ENCODE results near the gene PRKN.

Gene PRKN

DNA sequence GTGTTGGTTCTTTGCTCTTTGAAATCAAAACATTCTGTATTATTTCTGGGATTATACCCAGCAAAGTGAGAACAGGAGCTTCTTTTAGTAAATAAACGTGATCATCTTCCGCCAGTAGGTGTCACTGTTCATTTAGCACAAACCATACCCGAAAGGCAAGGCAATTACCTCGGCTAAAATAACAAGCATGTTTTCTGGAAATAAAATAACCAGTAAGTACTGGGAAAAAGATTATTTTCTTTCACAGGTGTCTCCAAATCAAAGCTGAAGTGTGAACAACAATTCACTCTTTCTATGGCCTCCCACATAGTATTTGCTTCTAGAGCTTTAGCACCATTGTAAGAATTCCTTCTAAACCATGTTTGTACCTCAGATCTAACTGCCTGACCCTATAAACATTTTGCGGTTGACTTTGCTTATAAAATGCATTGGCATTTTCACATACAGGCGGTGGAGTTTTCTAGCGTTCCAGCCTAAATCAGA lies 1309.1 kb downstream of the PRKN start (continued):
- TF ChIP-seq FEZF1 (tag by site-specific recombination; IDR thresholded peaks at IDR 0.05): no peak
- TF ChIP-seq BCL11B (tag by site-specific recombination; IDR thresholded peaks at IDR 0.05; ENCODE audit: low read depth): no peak
- TF ChIP-seq ZNF202 (tag by site-specific recombination; IDR thresholded peaks at IDR 0.05; ENCODE audit: borderline replicate concordance): no peak
- TF ChIP-seq IKZF3 (tag by site-specific recombination; IDR thresholded peaks at IDR 0.05): no peak

GRCh38 chr6:161417717-161418462 lies 1309.7 kb downstream of the PRKN start:
- TF ChIP-seq ZBTB17 (tag by site-specific recombination; IDR thresholded peaks at IDR 0.05) (no peak), MEIS1 (CRISPR knock-in tag; IDR thresholded peaks at IDR 0.05; ENCODE audit: borderline replicate concordance) (0 out of 2 replicates have a peak, but pooled peaks have one; percentile 20), ZNF157 (tag by site-specific recombination; IDR thresholded peaks at IDR 0.05) (no peak), ZIC2 (tag by site-specific recombination; IDR thresholded peaks at IDR 0.05) (peak; percentile 92), ZFHX2 (tag by site-specific recombination; conservative IDR thresholded peaks at IDR 0.05) (0 out of 2 replicates have a peak, but pooled peaks have one; percentile 31), GLIS1 (tag by site-specific recombination; IDR thresholded peaks at IDR 0.05) (peak; percentile 93), GLIS2 (tag by site-specific recombination; IDR thresholded peaks at IDR 0.05) (0 out of 2 replicates have a peak, but pooled peaks have one; percentile 15)
- no peak overlapping the region for H3K27ac ChIP-seq (ENCODE audit: extremely low read depth, low read depth, low read length)
- no peaks in the 10 kb centered on the region for H3K36me3 ChIP-seq (ENCODE audit: control insufficient read depth in 2 of 2, insufficient read depth in 1 of 2, low read length in 2 of 2)
- H3K9me3 ChIP-seq (ENCODE audit: control insufficient read depth, insufficient read depth, low read depth, low read length): no peaks in the 10 kb centered on the region
- no peaks in the 10 kb centered on the region for H3K4me1 ChIP-seq (ENCODE audit: control insufficient read depth, insufficient read depth, low read length)
- ChIA-PET CTCF (interaction anchor here (0.6 to 4.4 kb wide), 74 partner anchors 10 to 1927 kb away, joined by 3 to 78 read pairs (median 4); no protein-coding TSS in a partner anchor), POLR2A (interaction anchor here (0.6 to 1.2 kb wide), 3 partner anchors 22 to 202 kb away, joined by 3 to 4 read pairs (median 3); no protein-coding TSS in a partner anchor)
- H3K4me3 ChIP-seq (ENCODE audit: low read depth, low read length): no peak overlapping the region

- Histone ChIP-seq H3K4me3 (ENCODE audit: low read depth, low read length) (no peak overlapping the region), H3K27ac (ENCODE audit: extremely low read depth, low read depth, low read length) (no peak overlapping the region), H3K9me3 (ENCODE audit: control insufficient read depth, insufficient read depth, low read depth, low read length) (no peaks in the 10 kb centered on the region), H3K36me3 (ENCODE audit: control insufficient read depth in 2 of 2, insufficient read depth in 1 of 2, low read length in 2 of 2) (no peaks in the 10 kb centered on the region), H3K4me1 (ENCODE audit: control insufficient read depth, insufficient read depth, low read length) (no peaks in the 10 kb centered on the region)
- ChIA-PET CTCF (interaction anchor here (0.6 to 1.6 kb wide), 6 partner anchors 21 to 1161 kb away, joined by 3 to 8 read pairs (median 4); no protein-coding TSS in a partner anchor), POLR2A (no interaction called here)
- TF ChIP-seq ZNF2 (tag by site-specific recombination; IDR thresholded peaks at IDR 0.05): no peak
- no peak for TF ChIP-seq CTCF (tag by site-specific recombination; IDR thresholded peaks at IDR 0.05)
- no peak for TF ChIP-seq ZNF664 (tag by site-specific recombination; IDR thresholded peaks at IDR 0.05)
- TF ChIP-seq, protein P1, sequence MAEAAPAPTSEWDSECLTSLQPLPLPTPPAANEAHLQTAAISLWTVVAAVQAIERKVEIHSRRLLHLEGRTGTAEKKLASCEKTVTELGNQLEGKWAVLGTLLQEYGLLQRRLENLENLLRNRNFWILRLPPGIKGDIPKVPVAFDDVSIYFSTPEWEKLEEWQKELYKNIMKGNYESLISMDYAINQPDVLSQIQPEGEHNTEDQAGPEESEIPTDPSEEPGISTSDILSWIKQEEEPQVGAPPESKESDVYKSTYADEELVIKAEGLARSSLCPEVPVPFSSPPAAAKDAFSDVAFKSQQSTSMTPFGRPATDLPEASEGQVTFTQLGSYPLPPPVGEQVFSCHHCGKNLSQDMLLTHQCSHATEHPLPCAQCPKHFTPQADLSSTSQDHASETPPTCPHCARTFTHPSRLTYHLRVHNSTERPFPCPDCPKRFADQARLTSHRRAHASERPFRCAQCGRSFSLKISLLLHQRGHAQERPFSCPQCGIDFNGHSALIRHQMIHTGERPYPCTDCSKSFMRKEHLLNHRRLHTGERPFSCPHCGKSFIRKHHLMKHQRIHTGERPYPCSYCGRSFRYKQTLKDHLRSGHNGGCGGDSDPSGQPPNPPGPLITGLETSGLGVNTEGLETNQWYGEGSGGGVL (tag by site-specific recombination; IDR thresholded peaks at IDR 0.05): no peak
- TF ChIP-seq SALL2 (tag by site-specific recombination; IDR thresholded peaks at IDR 0.05; ENCODE audit: borderline replicate concordance): no peak
- TF ChIP-seq MYNN (tag by site-specific recombination; IDR thresholded peaks at IDR 0.05; ENCODE audit: borderline replicate concordance): no peak
- no peak for TF ChIP-seq ZNF792 (tag by site-specific recombination; IDR thresholded peaks at IDR 0.05)
- no peak for TF ChIP-seq ZNF133 (tag by site-specific recombination; IDR thresholded peaks at IDR 0.05)
Measured at GRCh38 chr6:161415302-161415855, 1312.2 kb downstream of the PRKN start.
